ENCODE data around the gene CST4.

Gene CST4

DNA sequence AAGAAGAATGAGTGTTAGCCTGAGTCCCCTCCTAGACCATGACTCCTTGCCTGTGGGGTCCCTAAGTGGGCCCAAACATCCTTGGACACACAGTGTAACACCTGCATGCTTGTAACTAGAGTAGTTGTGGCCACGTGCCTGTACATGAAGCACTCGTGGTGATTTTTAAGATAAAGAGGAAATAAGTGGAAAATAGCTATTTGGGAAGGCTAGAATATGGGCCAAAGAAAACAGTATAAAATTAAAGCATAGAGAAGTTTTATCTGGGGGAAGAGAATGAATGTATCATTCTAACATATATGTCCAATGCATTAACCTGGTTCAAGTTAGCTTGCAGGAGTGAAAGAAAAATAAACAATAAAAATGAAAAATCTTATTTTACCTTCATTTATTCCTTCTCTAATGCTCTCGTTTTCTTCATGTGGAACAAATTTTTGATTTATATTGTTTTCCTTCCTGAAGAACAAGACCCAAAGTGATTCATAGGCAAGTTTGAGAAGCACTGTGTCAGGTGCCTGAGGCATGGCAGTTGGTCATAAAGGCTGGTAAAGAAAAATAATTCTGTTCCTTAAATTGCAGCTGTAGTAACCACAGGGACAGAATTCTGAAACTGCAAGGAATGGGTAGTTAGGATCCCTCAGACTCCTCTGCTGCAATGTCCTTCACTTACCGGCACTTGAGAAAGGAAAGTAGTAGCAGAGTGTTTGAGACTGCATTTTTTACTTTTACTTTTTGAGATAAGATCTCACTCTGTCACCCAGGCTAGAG, 42.5 kb downstream of the CST4 start:
- no peak for DNase-seq (ENCODE audit: low read depth)
- H3K4me3 ChIP-seq (ENCODE audit: low read depth, low read length): no peak overlapping the region
- TF ChIP-seq, protein P1, sequence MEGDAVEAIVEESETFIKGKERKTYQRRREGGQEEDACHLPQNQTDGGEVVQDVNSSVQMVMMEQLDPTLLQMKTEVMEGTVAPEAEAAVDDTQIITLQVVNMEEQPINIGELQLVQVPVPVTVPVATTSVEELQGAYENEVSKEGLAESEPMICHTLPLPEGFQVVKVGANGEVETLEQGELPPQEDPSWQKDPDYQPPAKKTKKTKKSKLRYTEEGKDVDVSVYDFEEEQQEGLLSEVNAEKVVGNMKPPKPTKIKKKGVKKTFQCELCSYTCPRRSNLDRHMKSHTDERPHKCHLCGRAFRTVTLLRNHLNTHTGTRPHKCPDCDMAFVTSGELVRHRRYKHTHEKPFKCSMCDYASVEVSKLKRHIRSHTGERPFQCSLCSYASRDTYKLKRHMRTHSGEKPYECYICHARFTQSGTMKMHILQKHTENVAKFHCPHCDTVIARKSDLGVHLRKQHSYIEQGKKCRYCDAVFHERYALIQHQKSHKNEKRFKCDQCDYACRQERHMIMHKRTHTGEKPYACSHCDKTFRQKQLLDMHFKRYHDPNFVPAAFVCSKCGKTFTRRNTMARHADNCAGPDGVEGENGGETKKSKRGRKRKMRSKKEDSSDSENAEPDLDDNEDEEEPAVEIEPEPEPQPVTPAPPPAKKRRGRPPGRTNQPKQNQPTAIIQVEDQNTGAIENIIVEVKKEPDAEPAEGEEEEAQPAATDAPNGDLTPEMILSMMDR (IDR thresholded peaks at IDR 0.05; ENCODE audit: low read depth, low read length, missing control alignments): no peak

DNA sequence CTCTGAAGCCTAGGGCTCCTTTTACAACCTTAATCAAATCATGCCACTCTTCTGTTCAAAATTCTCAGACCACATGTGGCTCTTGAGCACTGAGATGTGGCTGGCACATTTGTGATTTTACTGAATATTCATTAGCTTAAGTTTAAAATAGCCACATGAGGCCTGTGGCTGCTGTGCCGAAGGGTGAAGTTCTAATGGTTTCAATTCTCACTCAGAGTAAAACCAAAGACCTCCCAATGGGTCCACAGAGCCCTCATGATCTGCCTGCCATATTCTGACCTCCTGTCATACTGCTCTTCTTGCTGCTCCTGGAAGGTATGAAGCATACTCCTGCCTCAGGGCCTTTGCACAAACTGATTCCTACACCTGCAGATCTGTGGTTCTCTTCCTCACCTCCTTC, 43.3 kb downstream of the CST4 start:
- DNase-seq (ENCODE audit: low read depth): no peak
- H3K4me3 ChIP-seq (ENCODE audit: low read depth, low read length): no peak overlapping the region
- TF ChIP-seq, protein P1 (IDR thresholded peaks at IDR 0.05; ENCODE audit: low read depth, low read length, missing control alignments): no peak

DNA sequence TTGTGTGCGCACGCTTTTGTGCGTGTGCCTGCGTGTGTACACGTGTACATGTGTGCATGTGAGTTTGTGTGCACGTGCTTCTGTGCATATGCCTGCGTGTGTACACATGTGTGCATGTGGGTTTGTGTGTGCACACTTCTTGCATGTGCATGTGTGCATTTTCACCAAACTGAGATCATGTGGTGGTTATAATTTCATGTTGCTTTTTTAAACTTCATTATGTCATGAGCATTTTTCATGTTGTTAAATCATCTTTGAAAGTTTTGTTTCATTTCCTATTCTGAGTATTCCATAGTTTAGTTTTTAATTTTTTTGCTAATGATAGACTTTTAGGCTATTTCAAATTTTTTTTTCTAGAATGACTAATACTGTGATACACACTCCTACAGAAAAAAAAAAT, 44.7 kb downstream of the CST4 start:
- TF ChIP-seq, protein P1 (IDR thresholded peaks at IDR 0.05; ENCODE audit: low read depth, low read length, missing control alignments): no peak
- H3K4me3 ChIP-seq (ENCODE audit: low read depth, low read length): no peak overlapping the region
- no peak for DNase-seq (ENCODE audit: low read depth)

DNA sequence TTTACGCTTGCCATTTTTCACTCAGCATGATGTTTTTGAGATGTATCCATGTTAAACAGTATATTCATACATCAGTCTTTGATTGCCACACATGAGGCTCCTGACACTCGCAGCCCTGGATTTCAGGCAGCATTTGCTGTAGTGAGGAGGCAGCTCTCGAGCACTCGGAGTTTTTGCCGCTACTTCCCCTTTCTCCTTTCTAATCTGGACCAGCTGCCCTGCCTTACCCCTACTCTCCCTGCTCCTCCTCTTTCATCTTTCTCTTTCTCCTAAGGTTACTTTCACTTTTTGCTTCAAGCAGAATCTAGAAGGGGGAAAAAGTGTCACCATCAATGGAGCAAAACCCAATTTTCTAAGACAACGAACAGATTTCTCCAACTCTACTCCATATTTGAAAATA, 45.2 kb downstream of the CST4 start:
- H3K4me3 ChIP-seq (ENCODE audit: low read depth, low read length): no peak overlapping the region
- TF ChIP-seq, protein P1 (IDR thresholded peaks at IDR 0.05; ENCODE audit: low read depth, low read length, missing control alignments): no peak
- no peak for DNase-seq (ENCODE audit: low read depth)

DNA sequence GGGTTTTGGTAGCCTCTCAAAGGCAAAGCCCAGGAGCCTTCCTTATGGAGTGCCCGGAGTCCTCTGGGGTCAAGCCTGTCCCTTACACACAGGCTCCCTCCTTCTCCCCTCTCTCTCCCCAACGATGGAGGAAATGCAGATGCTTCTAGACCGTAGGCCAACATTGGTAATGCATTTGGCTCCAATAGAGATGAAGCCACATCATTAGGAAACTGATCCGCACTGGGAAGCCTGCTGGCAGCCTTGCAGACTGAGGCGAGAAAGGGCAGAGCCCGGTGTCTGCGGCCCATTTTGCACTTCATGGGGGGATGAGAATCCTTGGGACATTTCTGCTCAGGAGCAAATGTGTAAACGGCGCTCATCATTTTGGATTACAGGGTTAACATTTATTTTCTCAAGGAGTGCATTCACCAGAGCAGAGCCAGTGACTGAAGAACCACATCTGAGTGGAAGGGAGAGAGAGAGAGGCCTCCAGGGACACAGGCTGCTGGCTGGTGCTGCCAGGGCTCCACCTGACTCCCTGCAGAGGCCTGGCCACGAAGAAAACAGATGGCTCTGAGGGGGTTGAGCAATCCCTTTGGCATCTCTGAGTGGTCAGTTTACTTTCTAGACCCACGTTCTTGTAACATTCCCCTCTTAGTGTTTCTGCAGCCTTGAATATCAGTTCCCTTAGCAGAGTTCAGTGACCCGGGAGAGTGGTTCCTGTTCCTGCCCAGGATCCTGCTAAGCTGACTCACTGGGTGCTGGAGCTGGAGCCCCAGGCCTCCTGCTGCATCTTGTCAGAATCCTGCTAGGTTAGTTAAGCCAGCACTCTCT, 46.7 kb downstream of the CST4 start:
- H3K4me3 ChIP-seq (ENCODE audit: low read depth, low read length): no peak overlapping the region
- no peak for DNase-seq (ENCODE audit: low read depth)
- TF ChIP-seq, protein P1 (IDR thresholded peaks at IDR 0.05; ENCODE audit: low read depth, low read length, missing control alignments): no peak

DNA sequence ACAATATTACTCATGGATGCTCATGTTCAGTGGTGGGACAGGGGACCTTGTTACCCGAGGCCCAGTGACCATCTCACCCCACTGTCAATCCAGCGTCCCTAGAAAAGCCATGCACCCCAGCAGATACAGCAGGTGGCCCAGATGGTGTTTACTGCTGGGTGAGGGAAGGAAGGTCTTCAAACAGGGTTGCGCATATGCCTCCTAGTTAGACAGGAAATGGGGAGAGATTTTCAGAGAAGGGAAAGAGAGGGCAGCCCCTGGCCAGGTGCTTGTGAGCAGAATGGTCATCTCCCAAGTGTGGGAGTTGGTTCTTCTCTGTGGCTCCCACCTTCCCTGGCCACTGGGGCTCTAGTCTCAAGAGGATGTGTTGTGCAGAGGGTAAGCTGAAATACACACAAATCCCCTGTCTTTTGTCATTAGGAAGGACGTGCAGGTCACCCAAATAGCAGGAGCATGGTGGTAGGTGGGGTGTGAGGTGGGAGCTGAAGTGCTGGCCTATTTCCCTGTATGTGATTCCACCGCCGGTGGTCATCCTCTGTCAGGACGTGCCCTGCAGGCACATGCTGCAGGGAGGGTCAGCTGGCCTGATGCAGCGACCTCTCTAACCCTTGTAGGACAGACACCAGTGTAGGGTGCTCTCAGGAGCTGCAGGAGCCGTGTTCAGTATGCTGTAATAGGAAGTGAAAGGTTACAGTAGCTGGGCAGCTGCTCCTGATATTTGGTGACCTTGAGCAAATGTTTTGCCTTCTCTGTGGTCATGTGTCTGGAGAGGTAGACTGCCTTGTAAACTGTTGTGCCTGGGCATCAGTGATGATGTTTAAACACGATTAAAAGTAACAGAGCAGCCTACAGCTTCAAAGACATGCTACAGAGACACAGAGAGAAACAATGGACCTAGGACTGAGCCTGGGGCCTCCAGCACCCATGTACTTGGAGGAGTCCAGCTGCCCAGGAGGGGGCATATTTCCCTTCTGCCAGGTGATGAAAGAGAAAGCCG, 47.9 kb downstream of the CST4 start:
- DNase-seq (ENCODE audit: low read depth): no peak
- H3K4me3 ChIP-seq (ENCODE audit: low read depth, low read length): no peak overlapping the region
- TF ChIP-seq, protein P1 (IDR thresholded peaks at IDR 0.05; ENCODE audit: low read depth, low read length, missing control alignments): no peak
